H9 (cell line): ENCODE data around the gene OR6V1. TPM values are rescaled to one million over a fixed set of nuclear protein-coding genes. Genes with fewer than 3 reads are reported as not detected.

ENCODE experiments used
- DNase-seq: peaks from one replicate; pipeline ENCODE4 v3.0.0-alpha.2; 2017
- H2AFZ ChIP-seq: one replicate; pipeline ENCODE4 v1.6.1; 2013; ENCODE audit warnings: mild to moderate bottlenecking, low read length, control low read depth, moderate library complexity
- H2AK5ac ChIP-seq: 2 replicates; pipeline ENCODE4 v1.6.1; 2013; ENCODE audit warnings: low read length, control low read depth, mixed read lengths; ENCODE audit not compliant: insufficient read length
- H2BK120ac ChIP-seq: one replicate; pipeline ENCODE4 v1.6.1; 2013; ENCODE audit warnings: low read depth, mild to moderate bottlenecking, low read length, control low read depth, inconsistent platforms; ENCODE audit not compliant: poor library complexity, severe bottlenecking
- H2BK12ac ChIP-seq: 2 replicates; pipeline ENCODE4 v1.6.1; 2013; ENCODE audit warnings: low read length, control low read depth, mixed read lengths, low read depth; ENCODE audit not compliant: insufficient read length
- H2BK15ac ChIP-seq: 2 replicates; pipeline ENCODE4 v1.6.1; 2013; ENCODE audit warnings: low read depth, low read length, control low read depth
- H2BK20ac ChIP-seq: one replicate; pipeline ENCODE4 v1.6.1; 2013; ENCODE audit warnings: low read depth, mild to moderate bottlenecking, low read length, control low read depth, inconsistent platforms; ENCODE audit not compliant: poor library complexity, severe bottlenecking
- H2BK5ac ChIP-seq: 2 replicates; pipeline ENCODE4 v1.6.1; 2013; ENCODE audit warnings: low read length, control low read depth, mixed read lengths; ENCODE audit not compliant: insufficient read length
- H3K14ac ChIP-seq: 2 replicates; pipeline ENCODE4 v1.6.1; 2013; ENCODE audit warnings: low read length, control low read depth; ENCODE audit not compliant: insufficient read depth
- H3K18ac ChIP-seq: 2 replicates; pipeline ENCODE4 v1.6.1; 2013; ENCODE audit warnings: low read depth, mild to moderate bottlenecking, mixed read lengths, low read length, control low read depth; ENCODE audit not compliant: insufficient read length
- H3K23ac ChIP-seq: 2 replicates; pipeline ENCODE4 v1.6.1; 2013; ENCODE audit warnings: low read length, control low read depth, mixed read lengths, low read depth; ENCODE audit not compliant: insufficient read length
- H3K23me2 ChIP-seq: 2 replicates; pipeline ENCODE4 v1.6.1; 2013; ENCODE audit warnings: low read depth, mild to moderate bottlenecking, mixed read lengths, low read length, control low read depth; ENCODE audit not compliant: insufficient read length, poor library complexity, severe bottlenecking
- H3K27ac ChIP-seq: 2 replicates; pipeline ENCODE4 v1.5.1; 2013; ENCODE audit warnings: low read length, control low read depth, mixed read lengths, low read depth; ENCODE audit not compliant: insufficient read length
- H3K27me3 ChIP-seq: 2 replicates; pipeline ENCODE4 v1.6.1; 2013; ENCODE audit warnings: low read length, control low read depth, inconsistent platforms; ENCODE audit not compliant: insufficient read depth
- H3K4ac ChIP-seq: 2 replicates; pipeline ENCODE4 v1.6.1; 2013; ENCODE audit warnings: low read depth, mild to moderate bottlenecking, control low read depth, inconsistent platforms, low read length, moderate library complexity
- H3K4me1 ChIP-seq: 2 replicates; pipeline ENCODE4 v1.6.1; 2013; ENCODE audit warnings: low read length, control low read depth, inconsistent platforms; ENCODE audit not compliant: insufficient read depth
- H3K4me2 ChIP-seq: 2 replicates; pipeline ENCODE4 v1.6.1; 2013; ENCODE audit warnings: low read length, control low read depth, mixed read lengths; ENCODE audit not compliant: insufficient read length, insufficient read depth
- H3K56ac ChIP-seq: 2 replicates; pipeline ENCODE4 v1.6.1; 2013; ENCODE audit warnings: low read depth, mild to moderate bottlenecking, mixed read lengths, low read length, control low read depth; ENCODE audit not compliant: insufficient read length
- H3K79me1 ChIP-seq: 2 replicates; pipeline ENCODE4 v1.6.1; 2013; ENCODE audit warnings: low read depth, mild to moderate bottlenecking, moderate library complexity, low read length, control low read depth, inconsistent platforms; ENCODE audit not compliant: insufficient read depth, poor library complexity, severe bottlenecking
- H3K79me2 ChIP-seq: 2 replicates; pipeline ENCODE4 v1.6.1; 2013; ENCODE audit warnings: low read length, control low read depth, inconsistent platforms; ENCODE audit not compliant: insufficient read depth
- H3K9ac ChIP-seq: 2 replicates; pipeline ENCODE4 v1.6.1; 2013; ENCODE audit warnings: low read length, control low read depth, mixed read lengths; ENCODE audit not compliant: insufficient read length; ENCODE audit errors: extremely low read depth
- H3K9me3 ChIP-seq: one replicate; pipeline ENCODE4 v1.6.1; 2013; ENCODE audit warnings: low read depth, low read length, inconsistent platforms; ENCODE audit not compliant: control insufficient read depth
- H3T11ph ChIP-seq: one replicate; pipeline ENCODE4 v1.6.1; 2013; ENCODE audit warnings: mild to moderate bottlenecking, low read length, control low read depth, inconsistent platforms
- H4K20me1 ChIP-seq: one replicate; pipeline ENCODE4 v1.6.1; 2013; ENCODE audit not compliant: control insufficient read depth, insufficient read length, insufficient read depth
- H4K5ac ChIP-seq: 2 replicates; pipeline ENCODE4 v1.6.1; 2013; ENCODE audit warnings: low read depth, mild to moderate bottlenecking, mixed read lengths, low read length, control low read depth; ENCODE audit not compliant: insufficient read length
- H4K8ac ChIP-seq: replicated peaks from 2 replicates; pipeline ENCODE4 v1.6.1; 2013; ENCODE audit warnings: low read length, control low read depth, mixed read lengths, low read depth; ENCODE audit not compliant: insufficient read length
- H4K91ac ChIP-seq: 2 replicates; pipeline ENCODE4 v1.6.1; 2013; ENCODE audit warnings: low read depth, mild to moderate bottlenecking, moderate library complexity, mixed read lengths, low read length, control low read depth; ENCODE audit not compliant: insufficient read length
- H3K27ac Mint-ChIP-seq, 3 experiments: 2 replicates in 2 of 3; 3 replicates in 1 of 3; pipeline ENCODE4 v1.8.0; 2020 to 2021; ENCODE audit warnings: mixed read lengths in 3 of 3, mild to moderate bottlenecking in 1 of 3, moderate library complexity in 1 of 3
- H3K27me3 Mint-ChIP-seq: 2 replicates; pipeline ENCODE4 v1.8.0; 2021; ENCODE audit warnings: low read depth, mild to moderate bottlenecking, moderate library complexity, mixed read lengths
- H3K36me3 Mint-ChIP-seq, 3 experiments: 2 replicates in 2 of 3; 3 replicates in 1 of 3; pipeline ENCODE4 v1.8.0; 2020 to 2021; ENCODE audit warnings: low read depth in 3 of 3, mixed read lengths in 3 of 3; ENCODE audit not compliant: insufficient read depth in 1 of 3
- H3K4me1 Mint-ChIP-seq, 2 experiments: 2 replicates each; pipeline ENCODE4 v1.8.0; 2020; ENCODE audit warnings: mixed read lengths in 2 of 2
- H3K4me3 Mint-ChIP-seq, 2 experiments: 2 replicates in 1 of 2; 3 replicates in 1 of 2; pipeline ENCODE4 v1.8.0; 2020 to 2021; ENCODE audit warnings: mild to moderate bottlenecking in 2 of 2, mixed read lengths in 2 of 2, moderate library complexity in 1 of 2
- H3K9me3 Mint-ChIP-seq, 2 experiments: 2 replicates in 1 of 2; 3 replicates in 1 of 2; pipeline ENCODE4 v1.8.0; 2020; ENCODE audit warnings: mild to moderate bottlenecking in 2 of 2, mixed read lengths in 2 of 2, moderate library complexity in 1 of 2
- total RNA-seq: library from RNA; stranded (reverse); gene quantifications from 2 replicates; pipeline ENCODE4 v1.2.1, GENCODE V29; 2021
- TF ChIP-seq, protein P1 (sequence below): fragments of 200-600 bp; sonication (generic); conservative IDR thresholded peaks from 3 replicates; pipeline ENCODE4 v1.8.0; 2021; ENCODE audit warnings: antibody characterized with exemption, mild to moderate bottlenecking

The OR6V1 gene
- total RNA-seq, 1 experiment from 2014 or later = not detected

GRCh38 chr7:143018931-143019330, 33.2 kb upstream of the OR6V1 start:
- H3K4ac ChIP-seq = no peak overlapping the region
- H3K27me3 ChIP-seq = no peaks in the 10 kb centered on the region
- no peak overlapping the region for H3K27ac Mint-ChIP-seq
- DNase-seq = no peak
- no peak overlapping the region for H2BK12ac ChIP-seq
- H3K4me2 ChIP-seq = no peak overlapping the region
- H3T11ph ChIP-seq = no peak overlapping the region
- H3K9me3 ChIP-seq = no peaks in the 10 kb centered on the region
- no peaks in the 10 kb centered on the region for H3K79me1 ChIP-seq
- no peak overlapping the region for H2BK5ac ChIP-seq
- no peak overlapping the region for H2BK120ac ChIP-seq
- H4K20me1 ChIP-seq = no peaks in the 10 kb centered on the region
- no peak overlapping the region for H3K27ac ChIP-seq
- H4K8ac ChIP-seq = no peak overlapping the region
- H2AFZ ChIP-seq = no peak overlapping the region
- H3K14ac ChIP-seq = no peak overlapping the region
- H3K79me2 ChIP-seq = 0 out of 2 replicates have a peak, but pooled peaks cover 3% of the 10 kb centered on the region
- no peak overlapping the region for H3K9ac ChIP-seq
- H4K91ac ChIP-seq = no peak overlapping the region
- no peak overlapping the region for H4K5ac ChIP-seq
- H3K18ac ChIP-seq = no peak overlapping the region
- peaks cover 0 to 4% of the 10 kb centered on the region in 2 experiments; a peak in 1 of 4 replicates for H3K4me1 Mint-ChIP-seq
- H3K36me3 Mint-ChIP-seq = no peaks in the 10 kb centered on the region
- no peak overlapping the region for H2BK15ac ChIP-seq
- no peak overlapping the region for H3K4me3 Mint-ChIP-seq
- no peak overlapping the region for H3K23ac ChIP-seq
- no peaks in the 10 kb centered on the region for H3K23me2 ChIP-seq
- H2AK5ac ChIP-seq = no peak overlapping the region
- H3K27me3 Mint-ChIP-seq = peaks cover 1% of the 10 kb centered on the region; the same call in 1 of the 2 replicates
- H3K4me1 ChIP-seq = no peaks in the 10 kb centered on the region
- no peak overlapping the region for H2BK20ac ChIP-seq
- H3K56ac ChIP-seq = no peak overlapping the region
- no peaks in the 10 kb centered on the region for H3K9me3 Mint-ChIP-seq
- TF ChIP-seq, protein P1, sequence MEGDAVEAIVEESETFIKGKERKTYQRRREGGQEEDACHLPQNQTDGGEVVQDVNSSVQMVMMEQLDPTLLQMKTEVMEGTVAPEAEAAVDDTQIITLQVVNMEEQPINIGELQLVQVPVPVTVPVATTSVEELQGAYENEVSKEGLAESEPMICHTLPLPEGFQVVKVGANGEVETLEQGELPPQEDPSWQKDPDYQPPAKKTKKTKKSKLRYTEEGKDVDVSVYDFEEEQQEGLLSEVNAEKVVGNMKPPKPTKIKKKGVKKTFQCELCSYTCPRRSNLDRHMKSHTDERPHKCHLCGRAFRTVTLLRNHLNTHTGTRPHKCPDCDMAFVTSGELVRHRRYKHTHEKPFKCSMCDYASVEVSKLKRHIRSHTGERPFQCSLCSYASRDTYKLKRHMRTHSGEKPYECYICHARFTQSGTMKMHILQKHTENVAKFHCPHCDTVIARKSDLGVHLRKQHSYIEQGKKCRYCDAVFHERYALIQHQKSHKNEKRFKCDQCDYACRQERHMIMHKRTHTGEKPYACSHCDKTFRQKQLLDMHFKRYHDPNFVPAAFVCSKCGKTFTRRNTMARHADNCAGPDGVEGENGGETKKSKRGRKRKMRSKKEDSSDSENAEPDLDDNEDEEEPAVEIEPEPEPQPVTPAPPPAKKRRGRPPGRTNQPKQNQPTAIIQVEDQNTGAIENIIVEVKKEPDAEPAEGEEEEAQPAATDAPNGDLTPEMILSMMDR = no peak
